Retinal pigment epithelial cell (primary cell): ENCODE data around the gene GSC.
"Not testable (repeated sequence)": the region's sequence is repeated elsewhere in the genome, so short reads cannot be mapped to it uniquely, and the experiment has no call there.

Source experiments
- DNase-seq: peaks from one replicate; pipeline ENCODE4 v3.0.0-alpha.2; 2010; ENCODE audit warnings: low read depth
- H3K4me3 ChIP-seq: 2 replicates; pipeline ENCODE4 v1.5.1; 2011; ENCODE audit warnings: mild to moderate bottlenecking, low read length, control low read depth, moderate library complexity
- TF ChIP-seq, protein P1 (sequence below): conservative IDR thresholded peaks from 2 replicates; pipeline ENCODE4 v1.5.1; 2011; ENCODE audit warnings: low read depth, low read length, control low read depth, inconsistent platforms

Gene GSC

DNA sequence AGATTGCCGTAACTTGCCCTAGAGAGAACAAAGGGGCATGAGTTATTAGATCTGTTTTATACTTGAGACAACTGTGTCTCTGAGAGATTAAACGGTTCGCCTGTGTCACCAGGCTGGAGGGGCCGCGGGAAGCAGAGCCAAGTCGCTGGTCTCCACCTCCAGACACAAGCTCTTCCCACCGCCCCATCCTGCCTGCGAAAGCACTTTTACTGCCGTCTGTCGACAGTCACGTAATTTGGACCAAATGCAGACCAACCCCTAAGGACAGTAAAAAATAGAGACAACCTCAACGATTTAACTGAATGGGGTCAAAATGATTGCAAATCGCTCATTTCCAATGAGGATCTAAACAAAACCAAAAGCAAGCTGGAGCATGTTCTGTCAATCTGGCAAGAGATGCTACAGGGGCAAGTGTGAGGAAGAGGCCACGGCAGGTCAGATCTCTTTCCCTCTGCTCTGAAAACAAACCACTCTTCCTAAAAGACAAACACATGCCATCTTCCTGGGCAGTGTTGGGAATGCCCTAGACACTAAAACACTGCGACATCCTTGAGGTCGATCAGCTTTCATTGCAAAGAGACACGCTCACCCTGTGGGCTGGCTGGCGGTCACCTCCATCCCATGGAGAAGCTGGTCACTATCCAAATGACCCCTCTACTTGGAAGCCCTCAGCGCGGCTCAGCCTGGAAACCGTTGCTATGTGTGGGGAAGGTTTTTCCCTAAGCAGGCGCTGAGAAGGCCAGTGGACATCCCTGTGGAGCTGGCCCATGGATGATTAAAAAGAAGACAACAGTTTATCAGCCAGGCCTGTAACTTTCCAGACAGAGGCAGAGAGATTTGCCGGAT, 17.1 kb downstream of the GSC start:
- DNase-seq: no peak
- TF ChIP-seq, protein P1, sequence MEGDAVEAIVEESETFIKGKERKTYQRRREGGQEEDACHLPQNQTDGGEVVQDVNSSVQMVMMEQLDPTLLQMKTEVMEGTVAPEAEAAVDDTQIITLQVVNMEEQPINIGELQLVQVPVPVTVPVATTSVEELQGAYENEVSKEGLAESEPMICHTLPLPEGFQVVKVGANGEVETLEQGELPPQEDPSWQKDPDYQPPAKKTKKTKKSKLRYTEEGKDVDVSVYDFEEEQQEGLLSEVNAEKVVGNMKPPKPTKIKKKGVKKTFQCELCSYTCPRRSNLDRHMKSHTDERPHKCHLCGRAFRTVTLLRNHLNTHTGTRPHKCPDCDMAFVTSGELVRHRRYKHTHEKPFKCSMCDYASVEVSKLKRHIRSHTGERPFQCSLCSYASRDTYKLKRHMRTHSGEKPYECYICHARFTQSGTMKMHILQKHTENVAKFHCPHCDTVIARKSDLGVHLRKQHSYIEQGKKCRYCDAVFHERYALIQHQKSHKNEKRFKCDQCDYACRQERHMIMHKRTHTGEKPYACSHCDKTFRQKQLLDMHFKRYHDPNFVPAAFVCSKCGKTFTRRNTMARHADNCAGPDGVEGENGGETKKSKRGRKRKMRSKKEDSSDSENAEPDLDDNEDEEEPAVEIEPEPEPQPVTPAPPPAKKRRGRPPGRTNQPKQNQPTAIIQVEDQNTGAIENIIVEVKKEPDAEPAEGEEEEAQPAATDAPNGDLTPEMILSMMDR: no peak
- no peak overlapping the region for H3K4me3 ChIP-seq

DNA sequence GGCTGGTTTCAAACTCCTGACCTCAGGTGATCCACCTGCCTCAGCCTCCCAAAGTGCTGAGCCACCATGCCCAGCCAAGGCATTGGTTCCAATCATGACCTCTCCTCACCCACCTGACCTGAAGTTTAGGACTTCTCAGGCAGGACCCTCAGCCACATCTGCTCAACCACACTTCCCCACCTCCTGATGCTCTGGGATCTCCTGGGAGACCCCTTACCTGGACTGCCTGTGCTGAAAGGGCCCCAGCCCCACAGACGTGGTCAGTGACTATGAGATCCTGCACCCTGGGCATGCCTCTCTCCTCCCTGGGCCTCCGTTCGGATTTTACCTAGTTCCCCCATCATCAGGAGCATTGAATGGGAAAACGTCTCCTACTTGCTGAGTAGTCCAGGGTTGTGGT, 18.0 kb downstream of the GSC start:
- no peak for DNase-seq

DNA sequence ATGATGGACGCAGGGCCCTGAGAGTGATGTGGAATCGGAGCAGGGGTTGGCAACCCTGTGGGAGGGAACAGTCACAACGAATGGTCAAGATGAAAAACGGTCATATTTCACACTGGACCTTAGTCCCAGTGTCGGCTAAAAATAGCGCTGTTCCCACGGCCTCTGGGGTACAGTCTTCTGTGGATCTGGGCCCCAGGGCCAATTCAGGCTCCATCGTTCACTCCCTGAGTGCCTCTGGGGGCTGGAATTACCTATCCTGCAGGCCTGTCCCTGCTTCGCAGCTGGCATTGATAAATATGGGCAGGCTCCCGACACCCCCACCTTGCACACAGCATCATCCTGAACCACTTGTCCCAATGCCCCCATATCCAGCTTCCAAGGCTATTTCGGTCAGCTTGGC, 18.6 kb downstream of the GSC start:
- H3K4me3 ChIP-seq: no peak overlapping the region
- TF ChIP-seq, protein P1: no peak
- no peak for DNase-seq

More for the DNA sequence above, 18.0 kb downstream of the GSC start:
- H3K4me3 ChIP-seq: no peak overlapping the region
- TF ChIP-seq, protein P1: no peak

DNA sequence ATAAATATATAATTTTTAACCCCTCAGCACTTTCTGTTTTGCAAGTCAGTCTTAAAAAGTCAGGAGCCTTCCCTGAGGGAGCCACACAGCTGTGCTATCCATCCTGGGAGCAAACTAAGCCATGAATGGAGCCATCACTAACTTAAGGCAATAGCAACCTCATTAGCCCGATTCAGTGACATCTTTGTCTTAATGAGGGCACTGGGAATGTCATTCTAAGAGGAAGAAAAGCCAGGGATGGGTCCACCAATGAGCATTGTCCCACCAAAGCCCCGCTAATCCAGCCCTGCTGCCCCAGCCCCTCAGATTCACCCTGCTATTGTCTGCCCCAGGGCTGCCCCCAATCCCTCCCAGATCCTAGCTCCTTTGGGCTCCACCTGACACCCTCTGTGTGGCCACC, 19.5 kb downstream of the GSC start:
- no peak overlapping the region for H3K4me3 ChIP-seq
- TF ChIP-seq, protein P1: no peak

DNA sequence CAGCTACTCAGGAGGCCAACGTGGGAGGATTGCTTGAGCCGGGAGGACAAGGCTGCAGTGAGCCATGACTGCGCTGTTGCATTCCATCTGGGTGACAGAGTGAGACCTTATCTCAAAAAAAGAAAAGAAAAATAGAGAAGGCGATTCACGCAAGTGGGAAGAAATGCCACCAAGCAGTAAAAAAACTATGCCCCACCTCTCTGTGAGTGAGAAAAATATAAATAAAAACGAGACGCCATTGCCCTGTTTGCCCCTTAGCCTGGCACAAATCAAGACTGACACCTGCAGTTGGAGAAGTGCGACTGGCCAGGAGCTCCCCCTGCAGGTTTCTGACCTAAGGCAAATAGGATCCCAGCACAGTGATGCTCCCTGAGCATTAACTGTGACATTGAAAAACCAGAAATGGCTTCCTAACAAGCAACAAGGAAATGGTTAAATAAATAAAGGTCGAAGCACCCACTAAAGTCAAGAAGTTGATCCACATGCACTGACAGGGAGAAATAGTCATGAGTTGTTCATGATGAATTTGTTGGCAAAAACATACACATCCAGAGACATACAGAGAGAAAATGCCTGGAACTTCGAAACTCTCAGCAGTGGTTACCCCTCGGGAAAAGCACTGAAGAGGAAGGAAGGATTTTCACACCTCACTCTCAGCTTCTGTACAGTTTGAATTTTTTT, 21.1 kb downstream of the GSC start:
- TF ChIP-seq, protein P1: peak; percentile 77
- no peak overlapping the region for H3K4me3 ChIP-seq
- no peak for DNase-seq

More for the DNA sequence above, 19.5 kb downstream of the GSC start:
- DNase-seq: no peak

DNA sequence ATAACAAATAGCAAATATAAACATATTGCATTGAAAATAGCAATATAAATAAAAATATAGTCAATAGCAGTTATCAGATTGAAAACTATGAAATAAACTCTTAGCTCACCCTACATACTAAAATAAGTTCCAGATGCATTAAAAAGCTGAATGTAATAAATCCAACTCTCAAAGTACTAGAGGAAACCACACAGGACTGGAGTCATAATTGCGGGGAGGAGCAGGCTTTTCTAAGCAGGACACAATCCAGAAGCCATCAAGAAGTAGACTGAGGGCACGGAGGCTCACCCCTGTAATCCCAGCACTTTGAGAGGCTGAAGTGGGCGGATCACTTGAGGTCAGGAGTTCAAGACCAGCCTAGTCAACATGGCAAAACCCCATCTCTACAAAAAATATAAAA, 22.2 kb downstream of the GSC start:
- no peak overlapping the region for H3K4me3 ChIP-seq
- TF ChIP-seq, protein P1: no peak
- no peak for DNase-seq

DNA sequence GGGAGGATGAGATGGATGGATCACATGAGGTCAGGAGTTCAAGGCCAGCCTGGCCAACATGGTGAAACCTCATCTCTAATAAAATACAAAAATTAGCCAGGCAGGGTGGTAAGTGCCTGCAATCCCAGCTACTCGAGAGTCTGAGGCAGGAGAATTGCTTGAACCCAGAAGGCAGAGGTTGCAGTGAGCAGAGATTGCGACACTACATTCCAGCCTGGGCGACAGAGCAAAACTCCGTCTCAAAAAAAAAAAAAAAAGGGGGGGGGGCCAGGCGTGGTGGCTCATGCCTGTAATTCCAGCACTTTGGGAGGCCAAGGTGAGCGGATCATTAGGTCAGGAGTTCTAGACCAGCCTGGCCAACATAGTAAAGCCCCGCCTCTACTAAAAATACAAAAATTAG, 22.8 kb downstream of the GSC start:
- H3K4me3 ChIP-seq, DNase-seq: not testable (repeated sequence)
